H1 (cell line): ENCODE results near the gene CAMK2B. TPM values are rescaled to one million over a fixed set of nuclear protein-coding genes. Genes with fewer than 3 reads are reported as not detected.

Experiments used
- CTCF ChIA-PET: fragments of 300-600 bp; sonication (Branson Sonifier 250); formaldehyde crosslinking; loops from one replicate; lab custom pipeline; 2021; ENCODE audit not compliant: partially characterized antibody; lab: Charles Lee
- POLR2A ChIA-PET: fragments of 300-600 bp; sonication (Branson Sonifier 250); formaldehyde crosslinking; loops from one replicate; lab custom pipeline; 2021; ENCODE audit warnings: inconsistent platforms; ENCODE audit not compliant: partially characterized antibody; lab: Charles Lee
- DNase-seq, 2 experiments: peaks; one replicate each; pipeline versions ENCODE4 v3.0.0 to v3.0.0-alpha.2; 2010 to 2022; ENCODE audit warnings: low spot score in 2 of 2, low read depth in 1 of 2, mixed read lengths in 1 of 2
- FAIRE-seq: peaks from 2 replicates; lab custom pipeline; 2011; peaks lifted over from hg19 to GRCh38; lab: Jason Lieb, UNC
- H2AFZ ChIP-seq: 2 replicates; pipeline ENCODE4 v1.8.1; 2012; ENCODE audit warnings: low read length, inconsistent platforms
- H2AK5ac ChIP-seq: 2 replicates; pipeline ENCODE4 v1.6.1; 2013; ENCODE audit warnings: low read depth, low read length
- H2BK120ac ChIP-seq: replicated peaks from 2 replicates; pipeline ENCODE3; 2013; ENCODE audit warnings: low read depth, low read length, inconsistent platforms
- H2BK12ac ChIP-seq: 2 replicates; pipeline ENCODE4 v1.6.1; 2013; ENCODE audit warnings: low read depth, low read length
- H2BK15ac ChIP-seq: 2 replicates; pipeline ENCODE4 v1.6.1; 2013; ENCODE audit warnings: low read length
- H2BK20ac ChIP-seq: 2 replicates; pipeline ENCODE4 v1.6.1; 2013; ENCODE audit warnings: low read length
- H2BK5ac ChIP-seq: 2 replicates; pipeline ENCODE4 v1.6.1; 2013; ENCODE audit warnings: low read depth, low read length
- H3K14ac ChIP-seq: 2 replicates; pipeline ENCODE4 v1.6.1; 2013; ENCODE audit warnings: inconsistent platforms; ENCODE audit not compliant: insufficient read length
- H3K18ac ChIP-seq: 2 replicates; pipeline ENCODE4 v1.6.1; 2013; ENCODE audit warnings: low read length; ENCODE audit errors: extremely low read depth
- H3K23ac ChIP-seq: 2 replicates; pipeline ENCODE4 v1.6.1; 2013; ENCODE audit warnings: inconsistent platforms; ENCODE audit not compliant: insufficient read length
- H3K23me2 ChIP-seq: 2 replicates; pipeline ENCODE4 v1.6.1; 2013; ENCODE audit warnings: low read depth, low read length
- H3K27ac ChIP-seq: 2 replicates; pipeline ENCODE4 v1.6.1; 2011; ENCODE audit warnings: low read depth, low read length, inconsistent platforms
- H3K27me3 ChIP-seq, 4 experiments: replicated peaks in 1 of 4; 1 replicate in 1 of 4; 2 replicates in 3 of 4; pipeline versions ENCODE4 v1.6.1 to v1.8.1; 2011 to 2013; ENCODE audit warnings: low read length in 3 of 4, mild to moderate bottlenecking in 3 of 4, inconsistent platforms in 2 of 4, mixed read lengths in 2 of 4, moderate library complexity in 1 of 4; ENCODE audit not compliant: control insufficient read depth in 3 of 4, insufficient read depth in 3 of 4; ENCODE audit errors: extremely low read depth in 1 of 4
- H3K36me3 ChIP-seq, 4 experiments: 2 replicates each; pipeline versions ENCODE4 v1.6.1 to v1.8.1; 2011 to 2013; ENCODE audit warnings: mild to moderate bottlenecking in 4 of 4, low read length in 3 of 4, moderate library complexity in 2 of 4, control low read depth in 1 of 4, inconsistent platforms in 1 of 4; ENCODE audit not compliant: insufficient read depth in 4 of 4, control insufficient read depth in 2 of 4
- H3K4ac ChIP-seq: replicated peaks from 2 replicates; pipeline ENCODE3; 2013; ENCODE audit warnings: low read length, low read depth, mixed read lengths, inconsistent platforms; ENCODE audit not compliant: insufficient read length
- H3K4me1 ChIP-seq, 4 experiments: replicated peaks in 1 of 4; 1 replicate in 1 of 4; 2 replicates in 3 of 4; pipeline versions ENCODE4 v1.6.1 to v1.8.1; 2011 to 2013; ENCODE audit warnings: low read length in 3 of 4, inconsistent platforms in 2 of 4, mixed read lengths in 1 of 4; ENCODE audit not compliant: insufficient read depth in 4 of 4, control insufficient read depth in 3 of 4
- H3K4me2 ChIP-seq, 2 experiments: 2 replicates each; pipeline versions ENCODE4 v1.6.1 to v1.8.1; 2011 to 2013; ENCODE audit warnings: low read depth in 2 of 2, low read length in 2 of 2, control low read depth in 1 of 2, inconsistent platforms in 1 of 2, mild to moderate bottlenecking in 1 of 2; ENCODE audit not compliant: insufficient read depth in 1 of 2
- H3K4me3 ChIP-seq, 4 experiments: fragments of 200-600, 300-600 bp in 1 of 4; sonication (generic), shearing (Covaris generic), sonication (Bioruptor Twin) in 1 of 4; 2 replicates each; pipeline versions ENCODE4 v1.5.1 to v1.8.1; 2011 to 2016; ENCODE audit warnings: low read length in 4 of 4, low read depth in 3 of 4, control low read depth in 2 of 4, inconsistent platforms in 2 of 4, mild to moderate bottlenecking in 2 of 4, mixed read lengths in 1 of 4, moderate library complexity in 1 of 4; ENCODE audit not compliant: insufficient read depth in 2 of 4; ENCODE audit errors: extremely low read depth in 1 of 4
- H3K56ac ChIP-seq: replicated peaks from 2 replicates; pipeline ENCODE3; 2013; ENCODE audit warnings: low read depth, mild to moderate bottlenecking, mixed read lengths, low read length, inconsistent platforms; ENCODE audit not compliant: insufficient read length
- H3K79me1 ChIP-seq: 2 replicates; pipeline ENCODE4 v1.6.1; 2013; ENCODE audit warnings: low read depth, low read length, control low read depth
- H3K79me2 ChIP-seq, 2 experiments: 2 replicates each; pipeline versions ENCODE4 v1.6.1 to v1.8.1; 2012 to 2013; ENCODE audit warnings: low read length in 2 of 2, mild to moderate bottlenecking in 2 of 2, inconsistent platforms in 1 of 2; ENCODE audit not compliant: insufficient read depth in 2 of 2, control insufficient read depth in 1 of 2
- H3K9ac ChIP-seq, 4 experiments: replicated peaks in 1 of 4; 1 replicate in 1 of 4; 2 replicates in 3 of 4; pipeline versions ENCODE4 v1.6.1 to v1.8.1; 2011 to 2013; ENCODE audit warnings: low read depth in 3 of 4, low read length in 3 of 4, control low read depth in 2 of 4, mild to moderate bottlenecking in 2 of 4, moderate library complexity in 2 of 4, inconsistent platforms in 1 of 4; ENCODE audit errors: extremely low read depth in 1 of 4
- H3K9me3 ChIP-seq, 2 experiments: 2 replicates each; pipeline versions ENCODE4 v1.6.1 to v1.8.1; 2012 to 2013; ENCODE audit warnings: mild to moderate bottlenecking in 2 of 2, moderate library complexity in 2 of 2, control low read depth in 1 of 2, inconsistent platforms in 1 of 2, low read depth in 1 of 2, low read length in 1 of 2, mixed read lengths in 1 of 2; ENCODE audit not compliant: insufficient read depth in 2 of 2
- H4K20me1 ChIP-seq, 2 experiments: replicated peaks in 1 of 2; 2 replicates each; pipeline versions ENCODE3 to v1.8.1; 2011 to 2013; ENCODE audit warnings: inconsistent platforms in 2 of 2, low read length in 2 of 2, mild to moderate bottlenecking in 1 of 2; ENCODE audit not compliant: insufficient read depth in 2 of 2, control insufficient read depth in 1 of 2
- H4K5ac ChIP-seq: 2 replicates; pipeline ENCODE4 v1.6.1; 2013; ENCODE audit warnings: low read length, low read depth, mixed read lengths, inconsistent platforms; ENCODE audit not compliant: insufficient read length
- H4K8ac ChIP-seq: 2 replicates; pipeline ENCODE4 v1.8.0; 2013; ENCODE audit warnings: mild to moderate bottlenecking, moderate library complexity, low read length, inconsistent platforms; ENCODE audit not compliant: insufficient read depth; ENCODE audit errors: extremely low read depth
- H4K91ac ChIP-seq: replicated peaks from 2 replicates; pipeline ENCODE3; 2013; ENCODE audit warnings: low read length, mixed read lengths, inconsistent platforms; ENCODE audit not compliant: insufficient read length
- E2F6 ChIP-seq: IDR thresholded peaks from 2 replicates; pipeline ENCODE4 v1.6.1; 2012; ENCODE audit warnings: inconsistent platforms
- GABPA ChIP-seq: IDR thresholded peaks from 2 replicates; pipeline ENCODE4 v1.6.1; 2011; ENCODE audit warnings: mild to moderate bottlenecking, low read length, moderate library complexity, borderline replicate concordance; ENCODE audit not compliant: insufficient read depth
- TAF1 ChIP-seq: IDR thresholded peaks from 2 replicates; pipeline ENCODE4 v1.6.1; 2011; ENCODE audit warnings: mild to moderate bottlenecking, low read depth, low read length
- USF2 ChIP-seq: IDR thresholded peaks from 2 replicates; pipeline ENCODE4 v1.6.1; 2011; ENCODE audit warnings: low read length, improper control_type of control experiment
- WGBS, 2 experiments: shearing (Covaris generic) in 1 of 2; methylation state at CpG; one replicate each; pipeline versions ENCODE4 v1.1.6 to v1.1.7; 2013 to 2015; ENCODE audit warnings: low lambda C conversion rate in 2 of 2, mixed read lengths in 2 of 2, inconsistent platforms in 1 of 2, low coverage in 1 of 2, missing lambda C conversion rate in 1 of 2; ENCODE audit not compliant: insufficient replicate concordance in 2 of 2, insufficient coverage in 1 of 2, insufficient read length in 1 of 2; ENCODE audit errors: extremely low coverage in 1 of 2, missing lambda C conversion rate in 1 of 2; 5-methylcytosine and 5-hydroxymethylcytosine counted together
- polyA plus RNA-seq, 7 experiments: library from polyadenylated mRNA; depleted of rRNA in 3 of 7; stranded (reverse) in 5 of 7; unstranded in 2 of 7; fragments of >200 nt in 5 of 7; fragments of 200-250 nt in 2 of 7; gene quantifications; 1 replicate in 5 of 7; 2 replicates in 1 of 7; 4 replicates in 1 of 7; pipeline versions ENCODE4 v1.2.1 to v1.2.3, GENCODE V29; 2011 to 2013; ENCODE audit warnings: missing spikeins in 2 of 7, mixed read lengths in 2 of 7
- total RNA-seq: library from RNA; stranded (reverse); fragmentation: NEBNext Ultra II Directional; extraction: Animal tissue kit (Norgen Biotek cat#: 25700); gene quantifications from 2 replicates; pipeline ENCODE4 v1.2.1, GENCODE V29; 2021

The CAMK2B gene
- total and polyA plus RNA-seq, 2 of the 8 experiments (the other 6 are each of a cell fraction or from before 2014, with no cell fraction given) = 0.05 to 0.15 TPM

- whole genome bisulfite sequencing, 2 experiments = 89% methylated on average over 7 of the region's 7 CpGs; no CpG with 5 or more reads in 1 of the 2 experiments
- Histone ChIP-seq H2BK15ac (no peak overlapping the region), H3K27me3 (peaks cover 0 to 3% (median 2%) of the 10 kb centered on the region in 4 experiments; a peak in 3 of 7 replicates), H3K4me1 (no peaks in the 10 kb centered on the region; a peak in 2 of 7 replicates), H3K79me2 (no peaks in the 10 kb centered on the region), H2AK5ac (no peak overlapping the region), H2AFZ (no peak overlapping the region), H4K91ac (no peak overlapping the region), H2BK12ac (no peak overlapping the region), H3K4me2 (no peak overlapping the region), H2BK20ac (no peak overlapping the region), H3K4me3 (no peak overlapping the region), H3K9me3 (no peaks in the 10 kb centered on the region), H4K20me1 (no peaks in the 10 kb centered on the region), H3K23ac (no peak overlapping the region), H4K5ac (no peak overlapping the region), H3K79me1 (no peaks in the 10 kb centered on the region), H2BK5ac (no peak overlapping the region), H2BK120ac (no peak overlapping the region), H3K4ac (no peak overlapping the region), H3K27ac (no peak overlapping the region), H3K36me3 (no peaks in the 10 kb centered on the region), H3K9ac (no peak overlapping the region), H4K8ac (no peak overlapping the region), H3K14ac (no peak overlapping the region), H3K18ac (no peak overlapping the region), H3K23me2 (no peaks in the 10 kb centered on the region), H3K56ac (no peak overlapping the region)
- ChIA-PET CTCF (interaction anchor here (1.0 to 4.3 kb wide), 5 partner anchors 18 to 101 kb away, joined by 3 to 46 read pairs (median 4); no protein-coding TSS in a partner anchor), POLR2A (no interaction called here)
- FAIRE-seq (no peak), DNase-seq (no peak)
- peak; percentile 50; the same call in 1 of the 2 replicates for TF ChIP-seq USF2
- TF ChIP-seq GABPA = no peak
- TF ChIP-seq E2F6 = 0 out of 2 replicates have a peak, but pooled peaks have one; percentile 9
- TF ChIP-seq TAF1 = no peak
Observed at GRCh38 chr7:44193011-44193802, 132.2 kb downstream of the CAMK2B start.
